Posterior cingulate gyrus (tissue), 11 donors: Measurements from ENCODE around the gene RSBN1L.
"Not testable (repeated sequence)": the region's sequence is repeated elsewhere in the genome, so short reads cannot be mapped to it uniquely, and the experiment has no call there.

Experiments used
- DNase-seq, 10 donors: peaks; one replicate each; pipeline versions ENCODE4 v3.0.0 to v3.0.0-alpha.2; 2020 to 2021; ENCODE audit warnings: mixed read lengths in 3 of 10
- intact Hi-C: fragments of 100-400 bp; cut with DNase I; formaldehyde crosslinking; loops from one replicate; pipeline ENCODE4 v1.15.1; 2023

Gene RSBN1L

GRCh38 chr7:77717566-77717965 lies 21.3 kb downstream of the RSBN1L start:
- DNase-seq = not testable (repeated sequence)

GRCh38 chr7:77727527-77727926 lies 31.3 kb downstream of the RSBN1L start:
- intact Hi-C loops = no loop called here
- DNase-seq = no peak

More at GRCh38 chr7:77717566-77717965, 21.3 kb downstream of the RSBN1L start:
- intact Hi-C loops = not testable (repeated sequence)

GRCh38 chr7:77727936-77728701 lies 31.9 kb downstream of the RSBN1L start:
- peak in 1 of 10 donors; percentile 17 for DNase-seq
- intact Hi-C loops = no loop called here

GRCh38 chr7:77729574-77730348 lies 33.5 kb downstream of the RSBN1L start:
- intact Hi-C loops = no loop called here
- no peak for DNase-seq

- intact Hi-C loops = no loop called here
- no peak for DNase-seq
These were observed 35.5 kb downstream of the RSBN1L start for GRCh38 chr7:77731716-77732115.

GRCh38 chr7:77734659-77735421 lies 38.6 kb downstream of the RSBN1L start:
- intact Hi-C loops = no loop called here
- DNase-seq = no peak

GRCh38 chr7:77735457-77735856 lies 39.2 kb downstream of the RSBN1L start:
- no peak for DNase-seq

GRCh38 chr7:77736991-77737390 lies 40.7 kb downstream of the RSBN1L start:
- intact Hi-C loops = no loop called here
- no peak for DNase-seq

More at GRCh38 chr7:77735457-77735856, 39.2 kb downstream of the RSBN1L start:
- intact Hi-C loops = no loop called here

- intact Hi-C loops = no loop called here
- no peak for DNase-seq
These were observed 42.1 kb downstream of the RSBN1L start for GRCh38 chr7:77738382-77738781.

- DNase-seq = no peak
- intact Hi-C loops = no loop called here
These were observed 42.6 kb downstream of the RSBN1L start for GRCh38 chr7:77738871-77739270.

GRCh38 chr7:77740257-77740656 lies 44.0 kb downstream of the RSBN1L start:
- no peak for DNase-seq
- intact Hi-C loops = no loop called here

GRCh38 chr7:77743518-77743917 lies 47.3 kb downstream of the RSBN1L start:
- DNase-seq = no peak
- intact Hi-C loops = no loop called here

GRCh38 chr7:77745746-77746145 lies 49.5 kb downstream of the RSBN1L start:
- intact Hi-C loops = no loop called here
- DNase-seq = no peak

GRCh38 chr7:77746164-77746823 lies 50.0 kb downstream of the RSBN1L start:
- intact Hi-C loops = no loop called here
- DNase-seq = no peak

- intact Hi-C loops = no loop called here
- DNase-seq = no peak
These were observed 50.5 kb downstream of the RSBN1L start for GRCh38 chr7:77746824-77747165.

- intact Hi-C loops = no loop called here
These were observed 50.9 kb downstream of the RSBN1L start for GRCh38 chr7:77747178-77747577.

GRCh38 chr7:77747718-77748117 lies 51.5 kb downstream of the RSBN1L start:
- intact Hi-C loops = no loop called here

More at GRCh38 chr7:77747178-77747577, 50.9 kb downstream of the RSBN1L start:
- no peak for DNase-seq

GRCh38 chr7:77752016-77752415 lies 55.8 kb downstream of the RSBN1L start:
- intact Hi-C loops = no loop called here
- DNase-seq = no peak

More at GRCh38 chr7:77747718-77748117, 51.5 kb downstream of the RSBN1L start:
- no peak for DNase-seq

- DNase-seq = no peak
- intact Hi-C loops = no loop called here
These were observed 56.9 kb downstream of the RSBN1L start for GRCh38 chr7:77753173-77753572.

- DNase-seq = no peak
- intact Hi-C loops = loop anchor here (5.0 kb wide), 1 partner anchor 60 kb away; the partner anchor contains the start of gene RSBN1L
These were observed 61.3 kb downstream of the RSBN1L start for GRCh38 chr7:77757589-77757988.
